PC-9 (cell line): ENCODE data around the gene TMEM178A.

Experiments
- CTCF ChIP-seq: fragments of 200-600 bp; sonication (generic); conservative IDR thresholded peaks from 2 replicates; pipeline ENCODE4 v1.6.1; 2017; ENCODE audit warnings: mixed run types, antibody characterized with exemption, mild to moderate bottlenecking, moderate library complexity
- EZH2 ChIP-seq: fragments of 200-600 bp; sonication (generic); IDR thresholded peaks from 2 replicates; pipeline ENCODE4 v1.8.0; 2017; ENCODE audit warnings: antibody characterized with exemption, low read depth

DNA sequence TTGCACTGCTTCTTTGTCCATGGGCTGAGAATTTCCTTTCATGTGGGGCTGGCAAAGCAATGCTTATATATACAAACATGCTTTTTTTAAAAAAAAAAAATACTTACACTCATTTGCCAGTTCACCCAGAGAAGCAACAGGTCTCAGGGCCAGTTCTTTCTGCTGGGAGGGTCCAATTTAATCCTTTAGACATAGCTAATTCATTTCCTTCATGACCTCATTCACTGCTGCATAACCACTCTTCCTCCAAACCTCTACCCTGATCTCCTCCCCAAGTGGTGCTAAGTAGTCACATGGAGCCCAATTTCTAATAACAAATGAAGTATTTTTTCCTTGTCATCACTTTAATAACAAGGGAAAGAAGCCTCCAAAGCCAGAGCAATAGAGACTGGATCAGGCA, 17.1 kb upstream of the TMEM178A start:
- TF ChIP-seq EZH2 (no peak), CTCF (no peak)
